WTC11 (cell line): ENCODE data around the gene GARS1.

Experiments
- ATF1 ChIP-seq: sonication (generic); formaldehyde crosslinking; IDR thresholded peaks from 2 replicates; pipeline ENCODE4 v1.8.1; 2023; ENCODE audit warnings: mild to moderate bottlenecking, moderate library complexity, missing genetic modification reagents
- ATF3 ChIP-seq: sonication (generic); formaldehyde crosslinking; conservative IDR thresholded peaks from 2 replicates; pipeline ENCODE4 v1.8.1; 2022; ENCODE audit warnings: mild to moderate bottlenecking, missing genetic modification reagents
- CTCF ChIP-seq: fragments of 200-600 bp; IDR thresholded peaks from 2 replicates; pipeline ENCODE4 v1.8.0; 2022; ENCODE audit warnings: antibody characterized with exemption
- MYBL2 ChIP-seq: sonication (generic); formaldehyde crosslinking; IDR thresholded peaks from 2 replicates; pipeline ENCODE4 v1.8.1; 2023; ENCODE audit warnings: mild to moderate bottlenecking, moderate library complexity, missing genetic modification reagents

- no peak for TF ChIP-seq CTCF
- TF ChIP-seq ATF3 (CRISPR knock-in tag), result no peak
- no peak for TF ChIP-seq ATF1 (CRISPR knock-in tag)
- peak; percentile 64; the same call in 1 of the 2 replicates for TF ChIP-seq MYBL2 (CRISPR knock-in tag)
Observed at GRCh38 chr7:30681815-30682211, 87.1 kb downstream of the GARS1 start.
